Measurements from ENCODE around the gene PLCL2.

The PLCL2 gene

DNA sequence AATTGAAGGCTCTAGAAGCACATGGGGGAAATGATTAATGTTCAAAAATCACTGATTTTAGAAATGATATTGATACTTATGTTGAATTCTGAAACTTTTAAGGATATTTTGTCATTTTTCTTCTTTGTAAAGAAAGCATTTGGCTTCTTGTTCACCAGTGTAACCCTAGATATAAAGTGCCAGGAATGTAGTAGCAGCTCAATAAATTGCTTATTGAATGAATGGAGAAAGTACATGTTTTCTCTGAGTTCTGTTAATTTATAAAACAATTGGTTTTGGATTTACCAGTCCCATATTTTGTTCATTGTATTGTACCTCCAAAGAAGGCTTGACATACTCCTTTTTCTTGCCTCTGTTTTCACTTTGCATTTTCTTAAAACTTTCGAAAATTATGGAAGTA, 2.4 kb downstream of the PLCL2 start:
- H3K27me3 ChIP-seq (ENCODE audit: control insufficient read depth, low read length): no peaks in the 10 kb centered on the region
- H3K9me2 ChIP-seq (replicated peaks; ENCODE audit: control insufficient read depth, low read length): no peaks in the 10 kb centered on the region
- H3K4me2 ChIP-seq (ENCODE audit: low read length): peak overlapping the region; percentile 85
- H4K20me1 ChIP-seq (ENCODE audit: control insufficient read depth, insufficient read depth, low read depth, low read length): no peaks in the 10 kb centered on the region
- H3K4me1 ChIP-seq (ENCODE audit: control insufficient read depth, low read length): peaks cover 64% of the 10 kb centered on the region
- peaks cover 5% of the 10 kb centered on the region; the same call in 1 of the 2 replicates for H3F3A ChIP-seq (ENCODE audit: control insufficient read depth, insufficient read depth)
- H3K36me3 ChIP-seq (ENCODE audit: control insufficient read depth, low read length): peaks cover 23% of the 10 kb centered on the region
- peaks cover 71% of the 10 kb centered on the region for H3K79me2 ChIP-seq (ENCODE audit: control insufficient read depth, low read length)
- peak overlapping the region; percentile 93 for H3K27ac ChIP-seq (ENCODE audit: low read depth, low read length)
- H3K4me3 ChIP-seq (ENCODE audit: low read length): peak overlapping the region; percentile 89
- TF ChIP-seq EZH2phosphoT487 (IDR thresholded peaks at IDR 0.05; ENCODE audit: borderline replicate concordance, low read length) (no peak), CTCF (IDR thresholded peaks at IDR 0.05; ENCODE audit: low read depth, low read length, poor library complexity, severe bottlenecking) (no peak)
- H3K9me3 ChIP-seq (ENCODE audit: control insufficient read depth, insufficient read depth, low read length): no peaks in the 10 kb centered on the region

DNA sequence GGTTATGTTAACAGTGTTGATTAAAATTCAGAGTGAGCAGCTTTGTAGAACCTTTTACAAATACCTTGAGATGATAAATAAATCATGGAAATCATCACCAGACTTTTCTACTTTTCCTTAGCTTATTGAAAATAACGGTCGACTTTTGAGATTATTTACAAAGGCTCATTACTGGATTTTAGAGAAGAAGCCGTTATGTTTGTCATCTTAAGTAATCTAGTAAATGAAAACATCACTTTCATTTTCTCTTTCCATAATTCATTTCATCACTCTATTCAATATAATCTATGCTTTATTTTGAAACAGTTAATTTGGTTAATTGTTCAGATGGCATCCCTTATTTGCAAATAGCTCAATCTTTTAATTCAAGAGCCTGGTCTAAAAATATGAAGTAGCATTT, 3.6 kb downstream of the PLCL2 start:
- Histone ChIP-seq H3K27ac (ENCODE audit: low read depth, low read length) (peak overlapping the region; percentile 93), H4K20me1 (ENCODE audit: control insufficient read depth, insufficient read depth, low read depth, low read length) (no peaks in the 10 kb centered on the region), H3K4me3 (ENCODE audit: low read length) (peak overlapping the region; percentile 89), H3K27me3 (ENCODE audit: control insufficient read depth, low read length) (no peaks in the 10 kb centered on the region), H3K4me2 (ENCODE audit: low read length) (peak overlapping the region; percentile 85), H3K9me3 (ENCODE audit: control insufficient read depth, insufficient read depth, low read length) (no peaks in the 10 kb centered on the region), H3K9me2 (replicated peaks; ENCODE audit: control insufficient read depth, low read length) (no peaks in the 10 kb centered on the region), H3K4me1 (ENCODE audit: control insufficient read depth, low read length) (peaks cover 76% of the 10 kb centered on the region), H3F3A (ENCODE audit: control insufficient read depth, insufficient read depth) (peaks cover 5% of the 10 kb centered on the region), H3K36me3 (ENCODE audit: control insufficient read depth, low read length) (peaks cover 26% of the 10 kb centered on the region), H3K79me2 (ENCODE audit: control insufficient read depth, low read length) (peaks cover 83% of the 10 kb centered on the region)
- TF ChIP-seq EZH2phosphoT487 (IDR thresholded peaks at IDR 0.05; ENCODE audit: borderline replicate concordance, low read length) (no peak), CTCF (IDR thresholded peaks at IDR 0.05; ENCODE audit: low read depth, low read length, poor library complexity, severe bottlenecking) (no peak)

GRCh38 chr3:16888785-16889607, 4.2 kb downstream of the PLCL2 start:
- Histone ChIP-seq H3K4me2 (ENCODE audit: low read length) (peak overlapping the region; percentile 85), H3K4me3 (ENCODE audit: low read length) (peak overlapping the region; percentile 89), H3K4me1 (ENCODE audit: control insufficient read depth, low read length) (peaks cover 76% of the 10 kb centered on the region), H3K79me2 (ENCODE audit: control insufficient read depth, low read length) (peaks cover 90% of the 10 kb centered on the region), H3K9me2 (replicated peaks; ENCODE audit: control insufficient read depth, low read length) (no peaks in the 10 kb centered on the region), H3F3A (ENCODE audit: control insufficient read depth, insufficient read depth) (peaks cover 6% of the 10 kb centered on the region), H4K20me1 (ENCODE audit: control insufficient read depth, insufficient read depth, low read depth, low read length) (no peaks in the 10 kb centered on the region), H3K9me3 (ENCODE audit: control insufficient read depth, insufficient read depth, low read length) (no peaks in the 10 kb centered on the region), H3K27ac (ENCODE audit: low read depth, low read length) (peak overlapping the region; percentile 93), H3K36me3 (ENCODE audit: control insufficient read depth, low read length) (peaks cover 26% of the 10 kb centered on the region), H3K27me3 (ENCODE audit: control insufficient read depth, low read length) (no peaks in the 10 kb centered on the region)
- TF ChIP-seq EZH2phosphoT487 (IDR thresholded peaks at IDR 0.05; ENCODE audit: borderline replicate concordance, low read length): no peak
- TF ChIP-seq CTCF (IDR thresholded peaks at IDR 0.05; ENCODE audit: low read depth, low read length, poor library complexity, severe bottlenecking): no peak
